A549 (cell line): ENCODE results near the gene ZNHIT6. TPM values are rescaled to one million over a fixed set of nuclear protein-coding genes. Genes with fewer than 3 reads are reported as not detected.

ENCODE experiments used
- ATAC-seq, 2 experiments: fragments of 200-7000 bp in 1 of 2; fragments of >200 bp in 1 of 2; cut with Nextera tagmentation in 1 of 2; cut with Tn5 transposase in 1 of 2; 3 replicates each; pipeline versions ENCODE4 v1.8.0 to v1.9.1; 2018 to 2020; ENCODE audit warnings: mild to moderate bottlenecking in 1 of 2, moderate library complexity in 1 of 2
- CTCF ChIA-PET: fragments of 300-600 bp; sonication (Branson Sonifier 250); formaldehyde crosslinking; extraction: SDS; loops from one replicate; lab custom pipeline; 2021; ENCODE audit warnings: antibody characterized with exemption, inconsistent platforms; lab: Yijun Ruan, JAX
- POLR2A ChIA-PET: fragments of 350-600 bp; formaldehyde crosslinking; extraction: SDS; loops from one replicate; lab custom pipeline; 2021; ENCODE audit warnings: antibody characterized with exemption, inconsistent platforms; lab: Yijun Ruan, JAX
- DNase-seq, 2 experiments: peaks; one replicate each; pipeline versions ENCODE4 v3.0.0 to v3.0.0-alpha.2; 2011 to 2016; ENCODE audit warnings: low read depth in 1 of 2, low spot score in 1 of 2
- FAIRE-seq: peaks from 2 replicates; lab custom pipeline; 2011; peaks lifted over from hg19 to GRCh38; lab: Jason Lieb, UNC
- H3K27ac ChIP-seq, 2 experiments: fragments of >200 bp; sonication (Bioruptor Twin); formaldehyde crosslinking; 3 replicates each; pipeline ENCODE4 v1.5.1; 2016 to 2017
- H3K4me1 ChIP-seq: fragments of >200 bp; sonication (Bioruptor Twin); formaldehyde crosslinking; 3 replicates; pipeline ENCODE4 v1.6.1; 2016
- H3K4me2 ChIP-seq: fragments of >200 bp; sonication (Bioruptor Twin); formaldehyde crosslinking; 3 replicates; pipeline ENCODE4 v1.6.1; 2016
- H3K4me3 ChIP-seq: fragments of >200 bp; sonication (Bioruptor Twin); formaldehyde crosslinking; 3 replicates; pipeline ENCODE4 v1.5.1; 2016
- H3K9me3 ChIP-seq: fragments of >200 bp; sonication (Bioruptor Twin); formaldehyde crosslinking; 3 replicates; pipeline ENCODE4 v1.6.1; 2016
- BCL3 ChIP-seq: fragments of >200 bp; sonication (Bioruptor Twin); formaldehyde crosslinking; IDR thresholded peaks from 3 replicates; pipeline ENCODE4 v1.6.1; 2016
- CEBPB ChIP-seq, 2 experiments: fragments of >200 bp in 1 of 2; sonication (Bioruptor Twin) in 1 of 2; formaldehyde crosslinking in 1 of 2; IDR thresholded peaks; 2 replicates each; pipeline ENCODE4 v1.6.1; 2012 to 2016
- CHD2 ChIP-seq: fragments of 150-350 bp; IDR thresholded peaks from 2 replicates; pipeline ENCODE4 v1.6.1; 2014; ENCODE audit warnings: low read length; ENCODE audit not compliant: partially characterized antibody
- E2F6 ChIP-seq: IDR thresholded peaks from 2 replicates; pipeline ENCODE4 v1.6.1; 2012; ENCODE audit warnings: low read depth, borderline replicate concordance
- FOSB ChIP-seq: fragments of 250-450 bp; sonication (Bioruptor Pico); IDR thresholded peaks from 2 replicates; pipeline ENCODE4 v1.5.0; 2020; ENCODE audit warnings: mild to moderate bottlenecking, moderate library complexity
- GATA3 ChIP-seq: IDR thresholded peaks from 2 replicates; pipeline ENCODE4 v1.6.1; 2012; ENCODE audit warnings: borderline replicate concordance
- HDAC2 ChIP-seq: fragments of 200-600 bp; sonication (generic); IDR thresholded peaks from 2 replicates; pipeline ENCODE4 v1.6.1; 2016
- HEYL ChIP-seq: fragments of 250-450 bp; sonication (Bioruptor Pico); IDR thresholded peaks from 2 replicates; pipeline ENCODE4 v1.8.0; 2021; ENCODE audit warnings: mild to moderate bottlenecking, moderate library complexity
- JUN ChIP-seq, 2 experiments: fragments of >200 bp; sonication (Bioruptor Twin); formaldehyde crosslinking; IDR thresholded peaks; 2 replicates in 1 of 2; 3 replicates in 1 of 2; pipeline ENCODE4 v1.6.1; 2016 to 2017
- MAX ChIP-seq: IDR thresholded peaks from 2 replicates; pipeline ENCODE4 v1.6.1; 2012
- MYC ChIP-seq: IDR thresholded peaks from 2 replicates; pipeline ENCODE4 v1.6.1; 2012; ENCODE audit warnings: mild to moderate bottlenecking, inconsistent platforms, low read length, improper control_type of control experiment, borderline replicate concordance
- NFE2L2 ChIP-seq: fragments of 150-350 bp; conservative IDR thresholded peaks from 2 replicates; pipeline ENCODE4 v1.6.1; 2014; ENCODE audit warnings: low read length
- NR3C1 ChIP-seq: fragments of >200 bp; sonication (Bioruptor Twin); formaldehyde crosslinking; IDR thresholded peaks from 3 replicates; pipeline ENCODE4 v1.6.1; 2017
- PBX3 ChIP-seq: IDR thresholded peaks from 2 replicates; pipeline ENCODE4 v1.6.1; 2012
- PHF8 ChIP-seq: fragments of 200-600 bp; sonication (generic); IDR thresholded peaks from 2 replicates; pipeline ENCODE4 v1.6.1; 2016; ENCODE audit warnings: low read depth, mild to moderate bottlenecking, antibody characterized with exemption, moderate library complexity, borderline replicate concordance
- POLR2A ChIP-seq: IDR thresholded peaks from 2 replicates; pipeline ENCODE4 v1.6.1; 2012; ENCODE audit warnings: mild to moderate bottlenecking, low read length
- RAD21 ChIP-seq, 2 experiments: fragments of >200 bp in 1 of 2; sonication (Bioruptor Twin) in 1 of 2; formaldehyde crosslinking in 1 of 2; IDR thresholded peaks in 1 of 2; conservative IDR thresholded peaks in 1 of 2; 2 replicates in 1 of 2; 3 replicates in 1 of 2; pipeline ENCODE4 v1.6.1; 2012 to 2018; ENCODE audit warnings: inconsistent platforms in 1 of 2
- REST ChIP-seq: fragments of 200-600 bp; sonication (generic); IDR thresholded peaks from 2 replicates; pipeline ENCODE4 v1.6.1; 2016; ENCODE audit warnings: antibody characterized with exemption, mild to moderate bottlenecking, moderate library complexity
- RNF2 ChIP-seq: fragments of 200-600 bp; sonication (generic); IDR thresholded peaks from 2 replicates; pipeline ENCODE4 v1.6.1; 2016; ENCODE audit warnings: low read depth, mild to moderate bottlenecking, antibody characterized with exemption, moderate library complexity, borderline replicate concordance
- USF2 ChIP-seq: fragments of 450-650 bp; IDR thresholded peaks from 2 replicates; pipeline ENCODE4 v1.6.1; 2014; ENCODE audit warnings: antibody characterized with exemption
- ZNF302 ChIP-seq: fragments of 250-450 bp; sonication (Bioruptor Pico); IDR thresholded peaks from 2 replicates; pipeline ENCODE4 v1.9.0; 2021; ENCODE audit warnings: inconsistent platforms, mild to moderate bottlenecking, moderate library complexity
- ZSCAN20 ChIP-seq: fragments of 250-450 bp; sonication (Bioruptor Pico); IDR thresholded peaks from 2 replicates; pipeline ENCODE4 v1.8.0; 2022; ENCODE audit warnings: mild to moderate bottlenecking, moderate library complexity
- WGBS: methylation state at CpG from one replicate; pipeline ENCODE4 v1.1.6; 2017; ENCODE audit errors: missing lambda C conversion rate; 5-methylcytosine and 5-hydroxymethylcytosine counted together
- polyA minus RNA-seq: library from RNA; depleted of rRNA, polyadenylated mRNA; stranded (reverse); fragments of >200 nt; gene quantifications from 2 replicates; pipeline ENCODE4 v1.2.3, GENCODE V29; 2011; rRNA and poly(A)+ RNA removed
- polyA plus RNA-seq, 4 experiments: library from polyadenylated mRNA; depleted of rRNA in 3 of 4; stranded (reverse); fragments of >200 nt; fragmentation: RNase III in 1 of 4; extraction: RNeasy Plus Mini Kit Qiagen cat#74134 plus additional on column Dnase treatment in 1 of 4; gene quantifications; 2 replicates in 3 of 4; 3 replicates in 1 of 4; pipeline ENCODE4 v1.2.3, GENCODE V29; 2011 to 2017

The ZNHIT6 gene
- polyA plus RNA-seq (2011; rRNA removed) = 20.3 and 21.2 TPM in 2 replicates
- polyA plus RNA-seq (2012; cell fraction: cytosol; rRNA removed) = 5.1 and 5.3 TPM in 2 replicates
- polyA plus RNA-seq (2012; cell fraction: nucleus; rRNA removed) = 2.7 and 4.7 TPM in 2 replicates
- 31.1 to 33.5 TPM (median 31.4 TPM) in 3 replicates for polyA plus RNA-seq (2017; fragmentation: RNase III; extraction: RNeasy Plus Mini Kit Qiagen cat#74134 plus additional on column Dnase treatment)
- 6.9 and 7.8 TPM in 2 replicates for polyA minus RNA-seq

- CTCF ChIA-PET = interaction anchor here (0.9 to 2.1 kb wide), 14 partner anchors 9 to 411 kb away, joined by 3 to 11 read pairs (median 4); no protein-coding TSS in a partner anchor
- ATAC-seq (peak; percentile 99 to 100), FAIRE-seq (peak; percentile 28)
- Histone ChIP-seq H3K4me3 (peak within 1 kb of the TSS; percentile 99), H3K27ac (peak within 1 kb of the TSS; percentile 90 to 96)
- under 1% methylated on average over 23 of the region's 35 CpGs for WGBS
- POLR2A ChIA-PET = interaction anchor here (0.5 to 1.7 kb wide), 13 partner anchors 8 to 310 kb away, joined by 3 to 10 read pairs (median 4); partner anchors contain the start of genes CCN1 and DDAH1
- TF ChIP-seq ZNF302 (CRISPR knock-in tag) (no peak), HDAC2 (no peak), PHF8 (peak; percentile 32; the same call in 1 of the 2 replicates), NFE2L2 (no peak), E2F6 (peak; percentile 53; the same call in 1 of the 2 replicates), CEBPB (IDR thresholded peaks at IDR 0.05) (no peak), MAX (peak; percentile 94), JUN (IDR thresholded peaks at IDR 0.05) (peak; percentile 51 to 77; a peak in 3 of 5 replicates), RAD21 (conservative IDR thresholded peaks at IDR 0.05 in 1 of 2, IDR thresholded peaks at IDR 0.05 in 1 of 2) (peak in 1 of 2 experiments; percentile 45; a peak in 3 of 5 replicates), BCL3 (0 out of 3 replicates have a peak, but pooled peaks have one; percentile 48), GATA3 (peak; percentile 44; the same call in 1 of the 2 replicates), ZSCAN20 (no peak), POLR2A (peak; percentile 54), FOSB (CRISPR knock-in tag) (no peak), MYC (peak; percentile 72; the same call in 1 of the 2 replicates), RNF2 (no peak), USF2 (peak; percentile 47; the same call in 1 of the 2 replicates)
- TF ChIP-seq, all 56 proteins: peak for 10
- peak within 1 kb of the TSS; percentile 99 for H3K4me2 ChIP-seq
- peaks cover 8% of the 10 kb centered on the region for H3K4me1 ChIP-seq
- H3K9me3 ChIP-seq = no peaks in the 10 kb centered on the region
- peak; percentile 81 to 98 for DNase-seq
Measured at GRCh38 chr1:85707990-85708828, at the start of gene ZNHIT6. ZNHIT6 (minus strand) TSS chr1:85708433; CDS start chr1:85708284, 149 bp downstream.

- DNase-seq = no peak
- 63% methylated on average over 5 of the region's 5 CpGs for WGBS
- Histone ChIP-seq H3K4me1 (no peaks in the 10 kb centered on the region), H3K4me2 (no peak overlapping the region), H3K9me3 (no peaks in the 10 kb centered on the region), H3K4me3 (no peak overlapping the region), H3K27ac (no peak overlapping the region)
- POLR2A ChIA-PET = no interaction called here
- CTCF ChIA-PET = no interaction called here
- FAIRE-seq = no peak
- ATAC-seq = no peak
- TF ChIP-seq CHD2 = no peak
- no peak for TF ChIP-seq REST
- TF ChIP-seq HEYL (CRISPR knock-in tag) = no peak
- TF ChIP-seq PBX3 = no peak
- no peak for TF ChIP-seq NR3C1
Measured at GRCh38 chr1:85756864-85757263, 48.6 kb upstream of the ZNHIT6 start.
